HepG2 (cell line): ENCODE data around the gene LRRC4C.

Experiments
- BRCA1 ChIP-seq: sonication (generic); formaldehyde crosslinking; IDR thresholded peaks from 2 replicates; pipeline ENCODE4 v1.4.0; 2020; ENCODE audit warnings: missing genetic modification reagents
- MAZ ChIP-seq, 2 experiments: sonication (generic) in 1 of 2; formaldehyde crosslinking in 1 of 2; IDR thresholded peaks; 2 replicates each; pipeline versions ENCODE4 v1.5.0 to v1.6.1; 2012 to 2020; ENCODE audit warnings: low read depth in 2 of 2, mild to moderate bottlenecking in 2 of 2, borderline replicate concordance in 1 of 2, improper control_type of control experiment in 1 of 2, low read length in 1 of 2, missing genetic modification reagents in 1 of 2, moderate library complexity in 1 of 2
- ZNF501 ChIP-seq: sonication (generic); formaldehyde crosslinking; IDR thresholded peaks from 2 replicates; pipeline ENCODE4 v1.5.1; 2020; ENCODE audit warnings: mild to moderate bottlenecking, moderate library complexity, missing genetic modification reagents
- ZNF644 ChIP-seq: IDR thresholded peaks from 2 replicates; pipeline ENCODE4 v1.6.1; 2016; ENCODE audit warnings: low read depth

DNA sequence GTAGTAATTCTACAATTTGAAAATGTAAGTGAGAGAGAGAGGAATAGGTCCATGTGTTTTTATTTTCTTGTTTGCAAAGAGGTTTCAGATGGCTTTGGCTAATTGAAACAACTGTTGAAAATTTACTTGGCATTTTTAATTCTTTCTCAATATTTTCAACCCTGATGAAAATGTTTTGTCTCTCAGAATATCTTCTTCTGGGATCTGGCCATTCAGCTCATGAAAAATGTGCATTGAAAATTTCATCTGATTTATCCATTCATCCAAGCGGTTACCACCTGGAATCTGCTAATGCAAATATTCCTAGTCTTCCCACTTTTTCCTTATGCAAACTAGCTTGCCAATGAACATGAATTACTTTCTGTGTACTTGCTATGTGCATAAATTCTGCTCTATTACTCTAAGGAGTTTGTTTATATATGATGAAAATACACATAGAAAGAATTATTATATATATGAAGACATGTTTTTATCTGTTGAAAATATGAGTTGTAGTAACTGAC lies 621.2 kb downstream of the LRRC4C start:
- TF ChIP-seq ZNF501 (CRISPR knock-in tag) (no peak), BRCA1 (CRISPR knock-in tag) (no peak), ZNF644 (CRISPR knock-in tag) (no peak), MAZ (IDR thresholded peaks at IDR 0.05; ENCODE audit: borderline replicate concordance, low read depth, low read length) (no peak), MAZ (CRISPR knock-in tag; IDR thresholded peaks at IDR 0.05; ENCODE audit: low read depth) (no peak)
